Small intestine (tissue), 16 donors: Measurements from ENCODE around the gene CARD18. TPM values are rescaled to one million over a fixed set of nuclear protein-coding genes. Genes with fewer than 3 reads are reported as not detected.
A peak's percentile ranks its signal among the peaks of the same experiment; 100 is the strongest.

ENCODE experiments used
- DNase-seq, 2 donors: peaks; one replicate each; pipeline versions ENCODE4 v3.0.0 to v3.0.0-alpha.2; 2013
- FAIRE-seq: peaks from 2 replicates; lab custom pipeline; 2012; peaks lifted over from hg19 to GRCh38; lab: Jason Lieb, UNC
- H3K27ac ChIP-seq, 3 donors: one replicate each; pipeline ENCODE4 v1.5.1; 2013; ENCODE audit warnings: low read length in 2 of 3, mild to moderate bottlenecking in 2 of 3, control low read depth in 1 of 3, inconsistent platforms in 1 of 3, low read depth in 1 of 3, moderate library complexity in 1 of 3
- H3K27me3 ChIP-seq, 3 donors: one replicate each; pipeline ENCODE4 v1.6.1; 2013; ENCODE audit warnings: low read length in 3 of 3, inconsistent platforms in 1 of 3; ENCODE audit not compliant: control insufficient read depth in 3 of 3, insufficient read depth in 3 of 3
- H3K36me3 ChIP-seq, 3 donors: one replicate each; pipeline ENCODE4 v1.6.1; 2013; ENCODE audit warnings: low read length in 3 of 3, inconsistent platforms in 1 of 3, low read depth in 1 of 3, mild to moderate bottlenecking in 1 of 3, moderate library complexity in 1 of 3; ENCODE audit not compliant: control insufficient read depth in 3 of 3, insufficient read depth in 2 of 3
- H3K4me1 ChIP-seq, 3 donors: one replicate each; pipeline ENCODE4 v1.6.1; 2013; ENCODE audit warnings: low read length in 2 of 3, inconsistent platforms in 1 of 3, low read depth in 1 of 3, mild to moderate bottlenecking in 1 of 3, moderate library complexity in 1 of 3; ENCODE audit not compliant: control insufficient read depth in 3 of 3, insufficient read depth in 2 of 3
- H3K4me3 ChIP-seq, 3 donors: one replicate each; pipeline ENCODE4 v1.5.1; 2013; ENCODE audit warnings: low read length in 3 of 3, control low read depth in 1 of 3, inconsistent platforms in 1 of 3, low read depth in 1 of 3, mild to moderate bottlenecking in 1 of 3, moderate library complexity in 1 of 3
- H3K9me3 ChIP-seq, 2 donors: one replicate each; pipeline ENCODE4 v1.6.1; 2013; ENCODE audit warnings: low read depth in 1 of 2, low read length in 1 of 2; ENCODE audit not compliant: control insufficient read depth in 2 of 2, insufficient read depth in 1 of 2
- WGBS, 3 donors: extraction: QIAGEN DNeasy Blood & Tissue Kit; methylation state at CpG; one replicate each; pipeline ENCODE4 v1.1.7; 2013; 5-methylcytosine and 5-hydroxymethylcytosine counted together
- long read RNA-seq, 10 donors: transcript quantifications; one replicate each; lab custom pipeline, GENCODE V29; 2026
- polyA plus RNA-seq, 4 donors: library from polyadenylated mRNA; stranded (reverse) in 3 of 4; unstranded in 1 of 4; fragments of 200-250 nt in 3 of 4; fragments of 120-200 nt in 1 of 4; gene quantifications; one replicate each; pipeline versions ENCODE4 v1.2.1 to v1.2.3, GENCODE V29; 2013
- donor health status: healthy with polysubstance abuse.
- donor health status: control.
- donor health status: control.
- donor health status: Bipolar disorder and iron deficiency.
- donor health status: healthy.

The CARD18 gene
- polyA plus RNA-seq = not detected
- long read RNA-seq, donor 1, partial matches to known transcripts = 12 of 23 reads
- long read RNA-seq, donor 1, other reads (novel, unspliced or antisense) = 11 of 23 reads
- long read RNA-seq, donor 2 = 0 reads
- long read RNA-seq, donor 3 = 0 reads
- long read RNA-seq, donor 4 = 0 reads
- long read RNA-seq, donor 5 = 0 reads
- long read RNA-seq, donor 6 = 0 reads
- long read RNA-seq, donor 7 = 0 reads
- long read RNA-seq, donor 8 = 0 reads
- long read RNA-seq, donor 9 = 0 reads
- long read RNA-seq, donor 10 = 0 reads

GRCh38 chr11:105139669-105140068 is at the start of gene CARD18:
Gene CARD18 (minus strand): TSS chr11:105139769. CDS start chr11:105139726, 43 bp downstream.
- WGBS, 3 donors = 83 to 91% (median 84%) methylated on average over 2 of the region's 2 CpGs
- Histone ChIP-seq H3K27ac (no peak within 1 kb of the TSS), H3K9me3 (no peaks in the 10 kb centered on the region), H3K4me3 (no peak within 1 kb of the TSS), H3K4me1 (no peaks in the 10 kb centered on the region), H3K27me3 (no peaks in the 10 kb centered on the region), H3K36me3 (no peaks in the 10 kb centered on the region)
- DNase-seq (no peak), FAIRE-seq (no peak)

- peaks cover 0 to 3% (median 0%) of the 10 kb centered on the region in 3 donors for H3K4me1 ChIP-seq
- H3K27me3 ChIP-seq = no peaks in the 10 kb centered on the region
- no peaks in the 10 kb centered on the region for H3K36me3 ChIP-seq
- no peak overlapping the region for H3K27ac ChIP-seq
- H3K9me3 ChIP-seq = no peaks in the 10 kb centered on the region
- FAIRE-seq (no peak), DNase-seq (no peak)
- no peak overlapping the region for H3K4me3 ChIP-seq
- 60 to 79% (median 75%) methylated on average over 1 of the region's 1 CpG for WGBS, 3 donors
Observed at GRCh38 chr11:105183987-105184386, 44.4 kb upstream of the CARD18 start.

GRCh38 chr11:105183426-105183825 is 43.9 kb upstream of the CARD18 start:
- 61 to 66% (median 63%) methylated on average over 3 of the region's 3 CpGs for WGBS, 3 donors
- Histone ChIP-seq H3K4me1 (peaks cover 0 to 3% (median 0%) of the 10 kb centered on the region in 3 donors), H3K9me3 (no peaks in the 10 kb centered on the region), H3K36me3 (no peaks in the 10 kb centered on the region), H3K27me3 (no peaks in the 10 kb centered on the region), H3K27ac (no peak overlapping the region), H3K4me3 (no peak overlapping the region)
- FAIRE-seq = no peak
- DNase-seq = no peak

- Histone ChIP-seq H3K9me3 (no peaks in the 10 kb centered on the region), H3K36me3 (no peaks in the 10 kb centered on the region), H3K4me3 (no peak overlapping the region), H3K27ac (no peak overlapping the region), H3K4me1 (peaks cover 0 to 3% (median 0%) of the 10 kb centered on the region in 3 donors), H3K27me3 (no peaks in the 10 kb centered on the region)
- DNase-seq (peak; percentile 2 to 27), FAIRE-seq (no peak)
- 57 to 86% (median 69%) methylated on average over 1 of the region's 1 CpG for WGBS, 3 donors
Observed at GRCh38 chr11:105181521-105181920, 42.0 kb upstream of the CARD18 start.

- DNase-seq = peak; percentile 9 to 39
- H3K36me3 ChIP-seq = no peaks in the 10 kb centered on the region
- no peaks in the 10 kb centered on the region for H3K27me3 ChIP-seq
- peaks cover 0 to 3% (median 0%) of the 10 kb centered on the region in 3 donors for H3K4me1 ChIP-seq
- no peak overlapping the region for H3K4me3 ChIP-seq
- FAIRE-seq = no peak
- WGBS, 3 donors = 15 to 26% (median 24%) methylated on average over 2 of the region's 2 CpGs
- H3K9me3 ChIP-seq = no peaks in the 10 kb centered on the region
- peak overlapping the region in 1 of 3 donors; percentile 16 for H3K27ac ChIP-seq
Observed at GRCh38 chr11:105181100-105181499, 41.5 kb upstream of the CARD18 start.

GRCh38 chr11:105179542-105180278 is 40.1 kb upstream of the CARD18 start:
- no peak overlapping the region for H3K4me3 ChIP-seq
- peaks cover 0 to 3% (median 0%) of the 10 kb centered on the region in 3 donors for H3K4me1 ChIP-seq
- H3K36me3 ChIP-seq = no peaks in the 10 kb centered on the region
- H3K9me3 ChIP-seq = no peaks in the 10 kb centered on the region
- FAIRE-seq (no peak), DNase-seq (peak; percentile 19 to 21)
- no peak overlapping the region for H3K27ac ChIP-seq
- no peaks in the 10 kb centered on the region for H3K27me3 ChIP-seq
- WGBS, 3 donors = 29 to 58% (median 44%) methylated on average over 5 of the region's 5 CpGs

- H3K4me3 ChIP-seq = no peak overlapping the region
- H3K27me3 ChIP-seq = no peaks in the 10 kb centered on the region
- no peak for DNase-seq
- no peak overlapping the region for H3K27ac ChIP-seq
- H3K9me3 ChIP-seq = no peaks in the 10 kb centered on the region
- FAIRE-seq = no peak
- H3K4me1 ChIP-seq = peaks cover 0 to 3% (median 0%) of the 10 kb centered on the region in 3 donors
- H3K36me3 ChIP-seq = no peaks in the 10 kb centered on the region
Observed at GRCh38 chr11:105177658-105178057, 38.1 kb upstream of the CARD18 start.

GRCh38 chr11:105168457-105168856 is 28.9 kb upstream of the CARD18 start:
- FAIRE-seq = no peak
- H3K36me3 ChIP-seq = no peaks in the 10 kb centered on the region
- H3K27ac ChIP-seq = no peak overlapping the region
- no peak for DNase-seq
- no peaks in the 10 kb centered on the region for H3K27me3 ChIP-seq
- H3K4me1 ChIP-seq = no peaks in the 10 kb centered on the region
- peaks cover 0 to 2% of the 10 kb centered on the region in 2 donors for H3K9me3 ChIP-seq
- no peak overlapping the region for H3K4me3 ChIP-seq
